Transverse colon (tissue), 4 donors: ENCODE results near the gene RRM2.

ENCODE experiments used
- EP300 ChIP-seq: sonication (generic); formaldehyde crosslinking; IDR thresholded peaks from one replicate; pipeline ENCODE4 v1.6.1; 2017; ENCODE audit warnings: antibody characterized with exemption, low read depth
- POLR2A ChIP-seq: fragments of 450-650 bp; IDR thresholded peaks from one replicate; pipeline ENCODE4 v1.6.1; 2016; ENCODE audit warnings: antibody characterized with exemption, mild to moderate bottlenecking, moderate library complexity
- POLR2AphosphoS5 ChIP-seq, 3 donors: sonication (generic); formaldehyde crosslinking; IDR thresholded peaks; one replicate each; pipeline ENCODE4 v1.6.1; 2016; ENCODE audit warnings: antibody characterized with exemption in 3 of 3
- TF ChIP-seq, protein P1 (sequence below), 5 experiments: fragments of 200-600 bp in 3 of 5; fragments of 450-650 bp in 2 of 5; sonication (generic) in 3 of 5; IDR thresholded peaks; 1 replicate in 2 of 5; 2 replicates in 3 of 5; pipeline ENCODE4 v1.5.1; 2016 to 2017; ENCODE audit warnings: antibody characterized with exemption in 5 of 5, inconsistent platforms in 3 of 5, mild to moderate bottlenecking in 2 of 5, moderate library complexity in 1 of 5

DNA sequence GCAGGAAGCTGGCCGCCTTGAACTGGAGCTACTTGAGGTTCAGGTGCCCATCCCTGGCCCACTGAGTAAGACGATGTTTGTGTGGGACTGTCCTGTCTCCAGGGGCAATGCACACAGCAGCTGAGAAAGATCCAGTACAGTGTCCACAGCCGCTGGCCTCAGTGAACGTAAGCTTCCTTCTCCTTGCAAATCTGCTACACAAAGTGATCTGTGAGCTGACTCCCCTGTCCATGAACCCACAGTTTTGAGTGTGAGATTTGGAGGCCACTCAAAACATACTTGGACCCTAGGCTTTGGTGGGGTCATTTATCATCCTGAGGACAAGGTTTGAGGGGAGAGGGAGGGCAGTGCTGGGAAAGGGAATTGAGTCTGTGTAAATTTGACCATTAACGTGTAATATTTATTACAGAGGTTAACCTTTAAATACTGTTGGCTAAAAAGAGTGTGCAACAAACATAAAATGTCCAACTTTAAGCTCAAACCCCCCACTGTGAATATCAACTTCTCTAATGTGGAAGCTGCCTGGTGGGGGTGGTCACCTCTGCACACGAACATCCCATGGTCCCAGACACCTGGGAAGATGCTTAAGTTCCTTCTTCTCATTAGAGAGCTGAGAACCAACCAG, 37.4 kb upstream of the RRM2 start:
- TF ChIP-seq POLR2A: no peak
- TF ChIP-seq, protein P1, sequence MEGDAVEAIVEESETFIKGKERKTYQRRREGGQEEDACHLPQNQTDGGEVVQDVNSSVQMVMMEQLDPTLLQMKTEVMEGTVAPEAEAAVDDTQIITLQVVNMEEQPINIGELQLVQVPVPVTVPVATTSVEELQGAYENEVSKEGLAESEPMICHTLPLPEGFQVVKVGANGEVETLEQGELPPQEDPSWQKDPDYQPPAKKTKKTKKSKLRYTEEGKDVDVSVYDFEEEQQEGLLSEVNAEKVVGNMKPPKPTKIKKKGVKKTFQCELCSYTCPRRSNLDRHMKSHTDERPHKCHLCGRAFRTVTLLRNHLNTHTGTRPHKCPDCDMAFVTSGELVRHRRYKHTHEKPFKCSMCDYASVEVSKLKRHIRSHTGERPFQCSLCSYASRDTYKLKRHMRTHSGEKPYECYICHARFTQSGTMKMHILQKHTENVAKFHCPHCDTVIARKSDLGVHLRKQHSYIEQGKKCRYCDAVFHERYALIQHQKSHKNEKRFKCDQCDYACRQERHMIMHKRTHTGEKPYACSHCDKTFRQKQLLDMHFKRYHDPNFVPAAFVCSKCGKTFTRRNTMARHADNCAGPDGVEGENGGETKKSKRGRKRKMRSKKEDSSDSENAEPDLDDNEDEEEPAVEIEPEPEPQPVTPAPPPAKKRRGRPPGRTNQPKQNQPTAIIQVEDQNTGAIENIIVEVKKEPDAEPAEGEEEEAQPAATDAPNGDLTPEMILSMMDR (IDR thresholded peaks at IDR 0.05): no peak
- no peak for TF ChIP-seq POLR2AphosphoS5 (IDR thresholded peaks at IDR 0.05)
- TF ChIP-seq EP300: no peak
